ENCODE data around the gene TAF5.
"Not testable (repeated sequence)": the region's sequence is repeated elsewhere in the genome, so short reads cannot be mapped to it uniquely, and the experiment has no call there.

Gene TAF5

DNA sequence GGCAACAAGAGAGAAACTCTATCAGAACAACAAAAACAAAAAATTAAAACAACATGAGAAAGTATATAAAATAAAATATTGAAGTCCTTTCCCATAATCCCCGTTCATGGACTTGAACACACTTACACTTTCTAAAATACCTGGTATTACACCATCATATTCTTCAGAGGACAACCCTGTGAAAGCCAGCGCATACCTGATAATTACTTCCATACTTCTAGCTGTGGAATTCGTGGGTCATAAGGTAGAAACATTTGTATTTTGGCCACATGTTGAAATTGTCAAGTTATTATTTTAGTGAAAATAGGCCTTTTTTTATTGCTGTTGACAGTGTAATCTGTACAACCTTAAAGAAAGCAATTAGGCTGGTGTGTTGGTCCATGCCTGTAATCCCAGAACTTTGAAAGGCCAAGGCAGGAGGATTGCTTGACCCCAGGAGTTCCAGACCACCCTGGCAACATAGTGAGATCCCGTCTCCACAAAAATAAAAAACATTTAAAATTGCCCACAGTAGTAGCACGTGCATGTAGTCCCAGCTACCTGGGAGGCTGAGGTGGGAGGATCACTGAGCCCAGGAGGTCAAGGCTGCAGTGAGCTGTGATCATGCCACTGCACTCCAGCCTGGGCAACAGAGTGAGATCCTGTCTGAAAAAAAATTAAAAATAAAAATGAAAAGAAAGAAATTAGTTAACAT is 11.7 kb upstream of the TAF5 start:
- no peaks in the 10 kb centered on the region for H3K36me3 ChIP-seq (ENCODE audit: insufficient read depth, low read length)
- no peak overlapping the region for H3K4me3 ChIP-seq
- H3K27ac ChIP-seq = no peak overlapping the region
- DNase-seq (ENCODE audit: low read depth, low spot score) = no peak
- TF ChIP-seq EZH2 (IDR thresholded peaks at IDR 0.05) = no peak
- H3K9ac ChIP-seq (ENCODE audit: insufficient read length) = no peak overlapping the region
- no peaks in the 10 kb centered on the region for H3K9me3 ChIP-seq (ENCODE audit: low read depth, low read length)

DNA sequence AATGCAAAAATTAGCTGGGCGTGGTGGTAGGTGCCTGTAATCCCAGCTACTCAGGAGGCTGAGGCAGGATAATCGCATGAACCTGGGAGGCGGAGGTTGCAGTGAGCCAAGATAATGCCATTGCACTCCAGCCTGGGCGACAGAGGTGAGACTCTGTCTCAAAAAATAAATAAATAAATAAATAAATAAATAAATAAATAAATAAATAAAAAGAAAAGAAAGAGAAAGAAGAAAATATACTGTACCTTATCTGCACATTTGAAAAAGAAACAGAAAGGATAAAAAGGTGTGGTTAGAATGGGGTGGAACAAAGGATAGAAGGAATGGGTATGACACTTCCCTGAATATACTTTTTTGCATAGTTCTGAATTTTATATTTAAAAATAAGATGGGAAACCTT is 8.3 kb upstream of the TAF5 start:
- H3K9me3 ChIP-seq (ENCODE audit: low read depth, low read length); H3K9ac ChIP-seq (ENCODE audit: insufficient read length); H3K4me3 ChIP-seq; DNase-seq (ENCODE audit: low read depth, low spot score); H3K27ac ChIP-seq; H3K36me3 ChIP-seq (ENCODE audit: insufficient read depth, low read length): not testable (repeated sequence)

DNA sequence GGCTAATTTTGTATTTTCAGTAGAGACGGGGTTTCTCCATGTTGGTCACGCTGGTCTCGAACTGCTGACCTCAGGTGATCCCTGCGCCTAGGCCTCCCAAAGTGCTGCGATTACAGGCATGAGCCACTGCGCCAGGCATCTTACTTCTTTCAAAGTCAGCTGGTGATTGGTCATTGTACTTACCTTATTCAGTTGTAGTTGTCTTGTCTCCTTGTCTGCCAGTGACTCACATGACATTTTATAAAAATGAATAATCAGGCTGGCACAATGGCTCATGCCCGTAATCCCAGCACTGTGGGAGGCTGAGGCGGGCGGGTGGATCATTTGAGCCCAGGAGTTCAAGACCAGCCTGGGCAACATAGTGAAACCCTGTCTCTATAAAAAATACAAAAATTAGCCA is 7.0 kb upstream of the TAF5 start:
- H3K27ac ChIP-seq; H3K9me3 ChIP-seq (ENCODE audit: low read depth, low read length); H3K9ac ChIP-seq (ENCODE audit: insufficient read length); H3K36me3 ChIP-seq (ENCODE audit: insufficient read depth, low read length); H3K4me3 ChIP-seq; DNase-seq (ENCODE audit: low read depth, low spot score): not testable (repeated sequence)

DNA sequence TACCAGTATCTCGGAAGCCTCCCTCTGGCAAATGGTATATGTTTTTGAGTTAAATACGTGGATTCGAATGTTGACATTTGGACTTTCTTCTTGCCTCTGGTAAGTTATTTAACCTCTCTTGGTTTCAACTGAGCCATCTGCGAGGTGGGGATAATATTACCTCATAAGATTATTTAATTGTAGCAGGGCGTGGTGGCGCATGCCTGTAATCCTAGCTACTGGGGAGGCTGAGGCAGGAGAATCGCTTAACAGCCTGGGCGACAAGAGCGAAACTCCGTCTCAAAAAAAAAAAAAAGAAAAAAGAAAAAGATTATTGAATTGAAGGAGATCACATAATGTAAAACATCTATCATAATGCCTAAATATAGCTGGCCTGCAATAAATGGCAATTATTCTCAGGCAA is 396 bp upstream of the TAF5 start:
- no peak for DNase-seq (ENCODE audit: low read depth, low spot score)
- no peak overlapping the region for H3K9ac ChIP-seq (ENCODE audit: insufficient read length)
- peak overlapping the region; percentile 62; the same call in 1 of the 2 replicates for H3K27ac ChIP-seq
- TF ChIP-seq FOXP2 (optimal IDR thresholded peaks at IDR 0.05; ENCODE audit: control extremely low read depth, extremely low read length, insufficient read depth) (no peak), EZH2 (IDR thresholded peaks at IDR 0.05) (no peak), POLR2AphosphoS5 (IDR thresholded peaks at IDR 0.05; ENCODE audit: borderline replicate concordance, low read depth, low read length) (no peak)
- peak overlapping the region; percentile 79 for H3K4me3 ChIP-seq
- H3K9me3 ChIP-seq (ENCODE audit: low read depth, low read length) = no peaks in the 10 kb centered on the region
- H3K36me3 ChIP-seq (ENCODE audit: insufficient read depth, low read length) = no peaks in the 10 kb centered on the region

DNA sequence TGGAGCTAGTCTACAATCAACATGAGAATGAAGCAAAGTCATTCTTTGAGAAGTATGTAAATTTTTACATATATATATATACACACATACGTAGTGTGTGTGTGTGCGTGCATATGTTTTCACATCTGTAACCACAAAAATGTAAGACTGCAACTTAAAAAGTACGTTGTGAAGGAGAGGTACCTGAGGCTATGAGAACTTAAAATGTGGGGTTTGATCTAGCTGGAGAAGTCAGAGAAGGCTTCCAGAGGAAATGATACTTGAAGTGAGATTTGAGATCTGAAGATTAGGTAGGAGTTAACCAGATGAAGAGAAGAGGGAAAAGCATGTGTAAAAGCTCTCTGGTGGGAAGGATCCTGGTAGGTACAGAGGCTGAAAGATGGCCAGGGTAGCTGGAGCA is 5.8 kb downstream of the TAF5 start:
- Histone ChIP-seq H3K27ac (no peak overlapping the region), H3K36me3 (ENCODE audit: insufficient read depth, low read length) (peaks cover 3% of the 10 kb centered on the region; the same call in 1 of the 2 replicates), H3K9ac (ENCODE audit: insufficient read length) (no peak overlapping the region), H3K4me3 (no peak overlapping the region), H3K9me3 (ENCODE audit: low read depth, low read length) (no peaks in the 10 kb centered on the region)
- TF ChIP-seq FOXP2 (optimal IDR thresholded peaks at IDR 0.05; ENCODE audit: control extremely low read depth, extremely low read length, insufficient read depth) = no peak
- TF ChIP-seq EZH2 (IDR thresholded peaks at IDR 0.05) = no peak
- no peak for TF ChIP-seq POLR2AphosphoS5 (IDR thresholded peaks at IDR 0.05; ENCODE audit: borderline replicate concordance, low read depth, low read length)
- no peak for DNase-seq (ENCODE audit: low read depth, low spot score)

DNA sequence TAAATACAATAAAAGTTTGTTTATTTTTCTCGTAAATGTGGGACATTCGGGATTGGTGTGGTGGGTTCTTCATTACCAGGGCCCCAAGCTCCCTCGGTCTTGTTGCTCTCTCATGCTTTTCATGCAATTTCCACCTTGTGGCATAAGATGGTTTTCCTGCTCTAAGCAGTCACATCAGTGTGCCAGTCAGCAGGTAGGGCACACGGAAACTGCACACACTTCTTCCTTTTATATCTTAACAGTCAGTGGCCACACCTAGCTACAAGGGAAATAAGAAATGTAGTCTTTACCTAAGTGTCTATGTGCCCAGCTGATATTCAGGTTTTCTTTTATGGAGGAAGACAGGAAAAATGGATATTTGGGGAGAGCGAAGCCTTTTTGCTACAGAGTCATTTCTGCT is 6.5 kb downstream of the TAF5 start:
- TF ChIP-seq EZH2 (IDR thresholded peaks at IDR 0.05) = no peak
- no peak for TF ChIP-seq FOXP2 (optimal IDR thresholded peaks at IDR 0.05; ENCODE audit: control extremely low read depth, extremely low read length, insufficient read depth)
- no peak for TF ChIP-seq POLR2AphosphoS5 (IDR thresholded peaks at IDR 0.05; ENCODE audit: borderline replicate concordance, low read depth, low read length)
- no peak for DNase-seq (ENCODE audit: low read depth, low spot score)
- no peak overlapping the region for H3K9ac ChIP-seq (ENCODE audit: insufficient read length)

DNA sequence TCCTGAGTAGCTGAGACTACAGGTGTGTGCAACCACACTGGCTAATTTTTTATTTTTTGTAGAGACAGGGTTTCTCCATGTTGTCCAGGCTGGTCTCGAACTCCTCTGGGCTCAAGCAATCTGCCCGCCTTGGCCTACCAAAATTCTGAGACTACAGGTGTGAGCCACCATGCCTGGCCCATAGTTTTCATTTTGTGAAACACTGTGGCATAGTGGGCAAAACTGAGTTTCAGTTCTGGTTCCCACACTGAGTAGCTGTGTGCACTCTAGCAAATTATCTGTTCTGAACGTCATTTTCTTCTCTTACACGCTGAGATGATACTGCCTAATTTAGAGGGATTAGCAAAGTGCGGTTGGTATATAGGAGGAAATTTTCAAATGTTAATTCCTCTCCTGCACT is 15.0 kb downstream of the TAF5 start:
- Histone ChIP-seq H3K27ac (no peak overlapping the region), H3K36me3 (ENCODE audit: insufficient read depth, low read length) (peaks cover 11% of the 10 kb centered on the region)
- TF ChIP-seq FOXP2 (optimal IDR thresholded peaks at IDR 0.05; ENCODE audit: control extremely low read depth, extremely low read length, insufficient read depth) = no peak
- no peak for TF ChIP-seq POLR2AphosphoS5 (IDR thresholded peaks at IDR 0.05; ENCODE audit: borderline replicate concordance, low read depth, low read length)
- no peak for TF ChIP-seq EZH2 (IDR thresholded peaks at IDR 0.05)

More for the DNA sequence above, 6.5 kb downstream of the TAF5 start:
- Histone ChIP-seq H3K4me3 (no peak overlapping the region), H3K27ac (no peak overlapping the region), H3K36me3 (ENCODE audit: insufficient read depth, low read length) (peaks cover 3% of the 10 kb centered on the region; the same call in 1 of the 2 replicates), H3K9me3 (ENCODE audit: low read depth, low read length) (no peaks in the 10 kb centered on the region)

DNA sequence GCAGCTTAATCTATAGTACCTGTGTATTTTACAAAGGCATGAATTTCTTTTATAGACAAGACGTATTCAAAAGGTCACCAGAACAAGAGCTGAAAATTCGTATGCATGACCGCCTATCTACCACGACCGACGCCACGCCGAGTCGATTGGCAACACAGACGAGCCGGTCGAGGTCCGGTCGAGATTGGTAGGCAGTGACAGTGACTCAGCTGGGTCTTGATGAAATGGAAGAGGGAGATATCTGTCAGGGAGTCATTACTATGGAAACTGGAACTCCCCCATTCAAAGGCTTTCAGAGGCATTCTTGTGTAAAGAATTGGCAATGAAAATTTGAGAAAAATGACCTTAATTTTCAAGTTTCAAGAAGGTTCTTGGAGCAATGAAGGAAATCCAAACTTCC is 26.4 kb downstream of the TAF5 start:
- peaks cover 27% of the 10 kb centered on the region for H3K36me3 ChIP-seq (ENCODE audit: insufficient read depth, low read length)
- no peak for DNase-seq (ENCODE audit: low read depth, low spot score)
- TF ChIP-seq FOXP2 (optimal IDR thresholded peaks at IDR 0.05; ENCODE audit: control extremely low read depth, extremely low read length, insufficient read depth) (no peak), POLR2AphosphoS5 (IDR thresholded peaks at IDR 0.05; ENCODE audit: borderline replicate concordance, low read depth, low read length) (no peak), EZH2 (IDR thresholded peaks at IDR 0.05) (no peak)
- no peak overlapping the region for H3K27ac ChIP-seq
- no peaks in the 10 kb centered on the region for H3K9me3 ChIP-seq (ENCODE audit: low read depth, low read length)
- H3K9ac ChIP-seq (ENCODE audit: insufficient read length) = no peak overlapping the region
- H3K4me3 ChIP-seq = no peak overlapping the region

More for the DNA sequence above, 15.0 kb downstream of the TAF5 start:
- no peak for DNase-seq (ENCODE audit: low read depth, low spot score)
- no peaks in the 10 kb centered on the region for H3K9me3 ChIP-seq (ENCODE audit: low read depth, low read length)
- no peak overlapping the region for H3K4me3 ChIP-seq
- H3K9ac ChIP-seq (ENCODE audit: insufficient read length) = no peak overlapping the region

DNA sequence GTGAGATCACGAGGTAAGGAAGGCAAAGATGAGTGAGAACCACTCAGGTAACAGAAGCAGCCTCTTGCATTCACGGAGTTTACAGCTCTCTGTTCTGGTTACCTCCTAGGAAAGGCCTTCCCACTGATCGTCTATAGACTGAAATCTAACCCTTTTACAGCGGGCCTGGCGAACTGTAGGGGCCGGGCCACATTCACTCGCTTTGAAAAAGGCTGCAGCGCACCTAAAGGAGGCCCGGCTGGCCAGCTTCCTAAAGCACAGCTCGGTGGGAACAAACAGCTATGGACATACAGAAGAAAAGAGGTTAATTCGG is 27.9 kb downstream of the TAF5 start:
- Histone ChIP-seq H3K9me3 (ENCODE audit: low read depth, low read length) (no peaks in the 10 kb centered on the region), H3K9ac (ENCODE audit: insufficient read length) (peak overlapping the region; percentile 86), H3K27ac (no peak overlapping the region), H3K4me3 (peak overlapping the region; percentile 89), H3K36me3 (ENCODE audit: insufficient read depth, low read length) (peaks cover 40% of the 10 kb centered on the region)
- no peak for TF ChIP-seq EZH2 (IDR thresholded peaks at IDR 0.05)
- TF ChIP-seq FOXP2 (optimal IDR thresholded peaks at IDR 0.05; ENCODE audit: control extremely low read depth, extremely low read length, insufficient read depth) = no peak
- no peak for TF ChIP-seq POLR2AphosphoS5 (IDR thresholded peaks at IDR 0.05; ENCODE audit: borderline replicate concordance, low read depth, low read length)
- DNase-seq (ENCODE audit: low read depth, low spot score) = no peak

Measured in SK-N-MC (cell line).